Fibroblast of lung (primary cell): ENCODE results near the gene SH3PXD2A.

Source experiments
- CTCF ChIP-seq, 2 donors: IDR thresholded peaks in 1 of 2; conservative IDR thresholded peaks in 1 of 2; 1 replicate in 1 of 2; 2 replicates in 1 of 2; pipeline ENCODE4 v1.5.1; 2011 to 2012; ENCODE audit warnings: low read length in 2 of 2, control low read depth in 1 of 2, inconsistent platforms in 1 of 2, low read depth in 1 of 2, mild to moderate bottlenecking in 1 of 2
- EZH2 ChIP-seq: IDR thresholded peaks from 2 replicates; pipeline ENCODE4 v1.5.1; 2012; ENCODE audit warnings: low read length, control low read depth, mild to moderate bottlenecking; ENCODE audit errors: missing control alignments

DNA sequence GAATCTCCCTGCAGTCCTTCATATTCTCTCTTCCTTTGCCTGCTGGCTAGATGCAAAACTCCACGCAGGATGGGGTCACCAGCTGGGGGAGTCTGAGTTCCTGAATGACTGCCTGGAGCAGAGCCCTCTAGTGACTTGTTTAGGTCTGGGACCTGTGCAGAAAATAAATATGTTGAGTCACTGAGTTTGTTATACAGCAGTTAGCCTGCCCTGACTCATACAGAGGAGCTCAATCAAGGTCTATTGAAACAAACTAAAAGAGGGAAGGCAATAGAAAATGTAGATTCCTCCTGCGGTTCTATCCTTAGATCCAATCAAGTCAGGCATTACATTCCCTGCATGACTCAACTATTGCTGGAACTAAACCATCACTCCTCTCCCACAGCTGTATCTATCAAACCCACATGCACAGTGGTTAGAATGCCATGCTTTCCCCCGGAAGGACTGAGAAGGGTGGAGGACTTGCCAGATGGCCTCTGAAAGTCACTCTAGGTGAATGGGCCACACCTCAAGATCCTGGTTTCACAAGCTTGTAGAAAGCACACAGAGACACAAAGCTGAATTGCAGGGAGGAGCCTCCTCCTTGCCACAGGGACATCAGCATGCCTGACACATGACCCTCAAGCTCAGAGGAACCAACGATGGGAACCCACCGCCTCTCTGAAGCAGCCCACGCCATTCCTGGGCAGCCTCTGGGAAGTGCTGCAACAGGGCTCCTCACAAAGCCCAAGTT lies 73.9 kb downstream of the SH3PXD2A start:
- peak; percentile 58 to 60 for TF ChIP-seq CTCF (conservative IDR thresholded peaks at IDR 0.05 in 1 of 2, IDR thresholded peaks at IDR 0.05 in 1 of 2; ENCODE audit: low read depth in 1 of 2, low read length in 2 of 2)
- no peak for TF ChIP-seq EZH2
